NCI-H1105 treated with DMSO at 0.1 percent for 48 hours (cell line): ENCODE results near the gene GOLGA8M.
"Not testable (repeated sequence)": the region's sequence is repeated elsewhere in the genome, so short reads cannot be mapped to it uniquely, and the experiment has no call there.

ENCODE experiments used
- DNase-seq: peaks from one replicate; lab custom pipeline; 2025; lab: John Stamatoyannopoulos, UW

GOLGA8M gene

GRCh38 chr15:28712270-28712669 lies at the start of gene GOLGA8M:
Gene GOLGA8M (minus strand): TSS chr15:28712421. CDS start chr15:28712323, 98 bp downstream.
- not testable (repeated sequence) for DNase-seq

GRCh38 chr15:28742890-28743289 lies 30.7 kb upstream of the GOLGA8M start:
- DNase-seq: not testable (repeated sequence)

GRCh38 chr15:28738590-28739292 lies 26.5 kb upstream of the GOLGA8M start:
- DNase-seq: not testable (repeated sequence)

- not testable (repeated sequence) for DNase-seq
These were observed 26.0 kb upstream of the GOLGA8M start for GRCh38 chr15:28738200-28738561.

GRCh38 chr15:28737521-28738199 lies 25.4 kb upstream of the GOLGA8M start:
- DNase-seq: not testable (repeated sequence)

- DNase-seq: peak; percentile 14
These were observed 15.8 kb upstream of the GOLGA8M start for GRCh38 chr15:28728061-28728460.

- DNase-seq: not testable (repeated sequence)
These were observed 14.8 kb upstream of the GOLGA8M start for GRCh38 chr15:28727026-28727425.

- DNase-seq: no peak
These were observed 13.9 kb upstream of the GOLGA8M start for GRCh38 chr15:28726102-28726501.

- DNase-seq: no peak
These were observed 13.3 kb upstream of the GOLGA8M start for GRCh38 chr15:28725556-28725955.

GRCh38 chr15:28723986-28724385 lies 11.8 kb upstream of the GOLGA8M start:
- not testable (repeated sequence) for DNase-seq

GRCh38 chr15:28719626-28720025 lies 7.4 kb upstream of the GOLGA8M start:
- DNase-seq: not testable (repeated sequence)

GRCh38 chr15:28718576-28718975 lies 6.4 kb upstream of the GOLGA8M start:
- DNase-seq: not testable (repeated sequence)

GRCh38 chr15:28714176-28714575 lies 2.0 kb upstream of the GOLGA8M start:
- not testable (repeated sequence) for DNase-seq

- not testable (repeated sequence) for DNase-seq
These were observed 8.3 kb downstream of the GOLGA8M start for GRCh38 chr15:28703927-28704326.

- DNase-seq: not testable (repeated sequence)
These were observed 9.8 kb downstream of the GOLGA8M start for GRCh38 chr15:28702427-28702826.

- not testable (repeated sequence) for DNase-seq
These were observed 18.0 kb downstream of the GOLGA8M start for GRCh38 chr15:28694006-28694751.

GRCh38 chr15:28693021-28693420 lies 19.2 kb downstream of the GOLGA8M start:
- DNase-seq: not testable (repeated sequence)

GRCh38 chr15:28673533-28673932 lies 38.7 kb downstream of the GOLGA8M start:
- DNase-seq: not testable (repeated sequence)

GRCh38 chr15:28672122-28672521 lies 40.1 kb downstream of the GOLGA8M start:
- not testable (repeated sequence) for DNase-seq

GRCh38 chr15:28666402-28666801 lies 45.8 kb downstream of the GOLGA8M start:
- DNase-seq: not testable (repeated sequence)

GRCh38 chr15:28664575-28664974 lies 47.6 kb downstream of the GOLGA8M start:
- not testable (repeated sequence) for DNase-seq

- not testable (repeated sequence) for DNase-seq
These were observed 48.5 kb downstream of the GOLGA8M start for GRCh38 chr15:28663717-28664116.
